ENCODE results near the gene COL4A1.
A peak's percentile ranks its signal among the peaks of the same experiment; 100 is the strongest.

COL4A1 gene

DNA sequence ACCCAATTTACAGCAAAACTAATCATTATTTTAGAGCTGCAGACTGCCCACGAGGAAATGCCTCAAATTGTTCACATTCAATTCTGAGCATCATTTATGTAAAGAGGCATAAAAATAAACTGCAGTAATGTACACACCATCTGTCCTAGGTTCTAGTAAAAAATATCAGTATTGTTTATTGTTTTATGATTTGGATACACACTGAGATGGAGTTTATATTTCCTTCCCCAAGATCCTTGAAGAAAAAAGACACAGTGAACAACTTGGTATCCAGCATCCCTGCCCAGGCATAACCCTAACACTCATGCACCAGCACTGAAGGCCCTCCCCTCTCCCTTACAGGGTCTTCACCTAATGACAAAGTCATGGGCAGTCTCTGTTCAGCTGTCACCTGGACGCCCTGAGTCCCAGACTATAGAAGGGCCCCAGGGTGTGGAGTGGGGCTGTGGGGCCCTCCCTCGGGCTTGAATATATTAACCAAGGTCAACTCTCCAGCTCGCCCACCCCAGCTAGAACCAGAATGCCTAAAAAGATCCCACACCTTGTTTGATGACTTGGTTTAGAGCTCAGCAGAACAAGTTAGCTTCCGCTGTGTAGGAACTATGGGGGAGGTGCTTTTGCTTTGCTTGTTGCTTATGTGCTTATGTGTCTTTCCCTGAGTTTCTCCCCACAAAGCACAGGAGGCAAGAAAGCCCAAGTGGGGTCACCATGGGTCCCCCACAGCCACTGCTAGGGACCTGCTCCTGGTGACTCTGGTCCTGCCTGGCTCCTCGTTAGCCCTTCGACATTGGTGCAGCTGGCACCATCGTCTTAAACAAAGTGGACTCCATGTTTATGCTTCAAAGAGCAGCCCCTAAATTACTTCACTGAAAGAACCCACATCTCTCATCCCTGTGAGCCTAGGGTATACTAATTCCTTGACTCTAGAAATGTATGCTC lies 111.1 kb downstream of the COL4A1 start:
- no peak for DNase-seq (ENCODE audit: low spot score)

DNA sequence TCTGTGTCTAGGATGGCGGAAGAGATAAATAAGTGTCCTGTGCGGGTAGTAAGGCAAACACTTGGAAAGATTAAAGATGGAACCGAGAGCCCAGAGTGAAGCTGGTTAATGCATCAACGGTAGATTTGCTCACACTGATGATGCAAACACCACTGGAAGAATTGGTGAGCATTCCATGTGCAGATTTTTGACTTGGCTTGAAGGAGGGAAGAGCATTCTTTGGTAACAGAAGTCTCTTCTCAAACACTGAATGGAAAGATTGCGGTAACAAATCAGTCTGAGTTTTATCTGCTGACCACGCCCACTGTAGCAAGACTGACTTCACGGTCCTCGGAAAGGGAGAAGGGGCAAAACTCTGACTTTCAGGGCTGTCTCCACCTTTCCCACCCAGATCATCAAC lies 112.5 kb downstream of the COL4A1 start:
- no peak for DNase-seq (ENCODE audit: low spot score)

DNA sequence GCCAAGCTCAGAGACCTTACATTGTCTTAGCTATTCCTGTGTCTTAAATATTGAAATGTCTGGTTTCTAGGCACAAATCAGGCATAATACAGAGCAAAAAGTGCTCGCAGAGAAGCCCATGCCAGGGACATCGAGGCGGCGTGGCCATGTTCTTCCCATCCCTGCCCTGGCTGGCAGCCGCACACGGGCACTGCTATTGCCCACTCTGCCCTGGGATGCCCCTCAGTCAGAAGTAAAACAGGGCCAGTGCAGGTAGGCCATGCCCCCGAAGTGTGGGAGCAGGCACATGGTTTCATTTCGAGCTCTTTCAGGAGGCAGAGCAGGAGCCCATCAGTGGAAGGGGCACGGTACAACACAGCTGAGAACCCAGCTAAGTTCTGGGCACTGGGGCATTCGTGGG lies 113.5 kb downstream of the COL4A1 start:
- DNase-seq (ENCODE audit: low spot score), result no peak

DNA sequence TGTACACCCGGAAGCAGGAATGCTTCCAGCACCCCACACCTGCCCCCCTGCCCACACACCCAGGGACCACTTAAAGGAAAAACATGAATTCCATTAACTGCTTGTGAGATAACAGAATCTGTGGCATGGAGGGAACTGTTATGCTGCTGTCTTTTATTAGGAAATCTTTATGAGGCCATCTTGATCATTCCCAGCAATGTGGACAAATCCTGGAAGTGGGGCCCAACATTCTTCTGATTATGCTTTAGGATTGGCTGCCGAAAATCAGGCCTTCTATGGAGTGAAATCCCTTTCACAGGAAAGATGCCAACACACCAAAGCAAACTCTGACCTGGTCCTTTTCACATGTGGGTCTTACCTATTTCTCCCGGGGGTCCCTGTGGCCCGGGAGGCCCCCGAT lies 114.5 kb downstream of the COL4A1 start:
- DNase-seq (ENCODE audit: low spot score), result no peak

DNA sequence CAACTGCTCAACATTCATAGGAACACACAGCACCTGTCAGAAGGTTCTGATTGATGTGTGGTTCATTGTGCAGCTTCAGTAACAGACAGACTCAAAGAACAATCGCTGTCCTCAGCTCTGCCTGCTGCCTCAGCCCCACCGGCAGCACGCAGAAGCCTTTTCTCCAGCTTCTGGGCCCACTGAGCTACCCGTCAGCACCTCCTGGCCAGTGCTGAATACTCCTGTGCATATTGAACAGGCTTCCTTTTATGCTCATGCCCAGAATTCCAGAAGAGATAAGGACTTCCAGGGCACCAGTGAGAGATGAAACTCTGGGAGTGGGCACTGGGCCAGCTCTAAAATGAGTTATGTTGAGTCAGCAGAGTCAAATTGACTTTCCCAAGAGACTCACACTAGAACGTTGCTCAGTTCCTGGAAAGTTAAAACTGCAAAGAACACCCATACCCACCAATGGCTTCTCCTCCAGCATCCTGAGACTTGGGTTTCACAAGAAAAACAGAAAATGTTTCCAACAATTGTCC lies 119.3 kb downstream of the COL4A1 start:
- DNase-seq (ENCODE audit: low spot score), result peak; percentile 40

DNA sequence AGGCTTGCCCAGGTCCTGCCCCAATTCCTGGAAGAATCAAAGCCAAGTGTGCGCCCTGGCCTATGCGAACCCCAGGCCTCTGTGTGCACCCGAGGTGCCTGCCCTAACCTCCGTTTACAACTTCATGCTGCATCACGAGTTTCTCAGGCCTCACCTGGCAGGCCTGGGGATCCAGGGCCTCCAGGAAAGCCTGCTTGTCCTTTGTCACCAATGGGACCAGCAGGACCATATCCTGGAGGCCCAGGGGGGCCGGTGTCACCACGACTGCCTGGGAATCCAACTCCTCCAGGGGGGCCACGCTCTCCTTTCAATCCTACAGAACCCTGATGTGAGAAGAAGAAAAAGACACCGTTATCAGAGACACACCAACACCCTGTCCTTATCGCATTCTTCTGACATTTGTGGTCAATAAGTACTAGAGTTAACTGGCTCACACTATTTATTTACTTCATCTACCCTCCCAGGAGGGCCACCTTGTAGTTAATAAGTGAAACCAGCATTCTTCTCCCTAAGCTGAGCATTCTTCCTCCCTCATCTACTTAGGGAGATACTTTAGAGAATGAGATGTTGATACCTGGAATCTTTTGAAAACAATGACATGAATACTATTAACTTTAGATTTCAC lies 120.6 kb downstream of the COL4A1 start:
- no peak for DNase-seq (ENCODE audit: low spot score)

DNA sequence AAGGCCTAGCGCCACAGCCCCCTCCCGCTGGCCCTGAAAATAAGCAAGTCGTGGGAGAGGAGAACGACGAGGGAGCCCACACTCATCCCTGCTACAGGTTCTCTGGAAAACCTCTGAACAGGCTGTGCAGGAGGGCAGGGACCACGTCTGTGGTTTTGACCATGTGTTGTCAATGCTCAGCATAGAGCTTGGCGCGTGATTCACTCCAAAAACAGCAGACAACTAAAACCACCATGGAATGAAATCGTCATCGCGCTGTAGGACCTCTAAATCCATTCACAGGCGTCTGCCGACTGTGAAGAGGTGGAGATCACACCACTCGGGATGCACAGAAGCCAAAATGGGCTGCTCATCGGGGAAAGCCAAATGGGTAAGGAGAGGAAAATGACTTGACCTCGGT lies 121.3 kb downstream of the COL4A1 start:
- DNase-seq (ENCODE audit: low spot score), result no peak

DNA sequence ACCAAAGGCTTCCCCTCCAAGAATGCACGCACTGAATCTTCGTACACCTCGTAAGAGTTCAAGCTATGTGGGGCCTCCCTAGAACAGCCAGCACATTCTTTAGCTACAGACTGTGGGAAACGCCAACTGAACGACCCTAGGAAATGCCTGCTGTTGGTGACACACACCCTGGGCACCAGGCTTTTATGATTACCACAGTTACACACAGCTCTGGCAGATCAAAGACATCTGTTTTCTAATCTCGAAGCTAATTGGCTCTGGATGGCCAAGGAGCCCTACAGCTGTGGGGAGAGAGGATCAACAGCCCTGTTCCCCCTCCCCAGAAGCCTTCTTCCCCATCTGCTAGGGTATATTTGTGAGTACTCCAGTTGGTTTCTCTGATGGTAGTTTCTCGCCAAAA lies 123.0 kb downstream of the COL4A1 start:
- no peak for DNase-seq (ENCODE audit: low spot score)

DNA sequence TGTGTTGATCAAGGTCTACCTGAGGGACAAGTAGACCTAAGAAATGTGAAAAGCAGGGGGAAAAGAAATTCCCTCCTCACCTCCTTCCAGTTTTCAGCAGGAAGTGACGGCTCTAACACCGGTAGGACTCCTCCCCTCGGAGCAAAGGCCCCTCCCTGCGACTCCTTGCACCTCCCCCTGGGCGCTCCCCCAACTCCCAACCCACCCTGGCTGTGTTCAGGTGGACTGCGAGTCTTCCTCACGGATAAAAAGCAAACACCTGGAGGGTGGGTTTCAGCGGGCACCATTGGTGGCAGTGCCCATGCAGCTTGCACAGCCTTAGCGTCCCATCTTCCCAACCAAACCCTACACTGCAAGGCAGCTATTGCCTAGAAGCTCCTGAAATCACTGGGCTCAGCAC lies 124.5 kb downstream of the COL4A1 start:
- DNase-seq (ENCODE audit: low spot score), result no peak

DNA sequence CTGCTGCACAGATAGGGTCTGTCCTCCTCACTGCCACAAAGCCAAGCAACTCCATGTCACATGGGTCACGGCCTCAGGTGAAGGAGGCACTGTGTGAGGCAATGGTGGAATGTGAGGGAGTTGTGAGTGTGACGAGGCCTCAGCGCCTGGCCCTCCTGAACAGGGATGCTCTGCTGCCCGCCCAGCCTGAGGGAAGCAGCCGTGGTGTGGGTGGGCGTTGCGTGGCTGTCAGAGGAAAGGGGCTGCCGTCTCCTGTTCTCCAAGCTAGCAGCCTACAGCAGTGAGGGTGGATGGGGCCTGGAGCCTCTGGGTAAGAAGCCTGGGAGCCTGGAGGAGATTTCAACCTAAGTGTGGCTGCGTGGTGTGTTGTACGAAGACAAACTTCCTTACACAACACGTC lies 125.0 kb downstream of the COL4A1 start:
- DNase-seq (ENCODE audit: low spot score), result no peak

DNA sequence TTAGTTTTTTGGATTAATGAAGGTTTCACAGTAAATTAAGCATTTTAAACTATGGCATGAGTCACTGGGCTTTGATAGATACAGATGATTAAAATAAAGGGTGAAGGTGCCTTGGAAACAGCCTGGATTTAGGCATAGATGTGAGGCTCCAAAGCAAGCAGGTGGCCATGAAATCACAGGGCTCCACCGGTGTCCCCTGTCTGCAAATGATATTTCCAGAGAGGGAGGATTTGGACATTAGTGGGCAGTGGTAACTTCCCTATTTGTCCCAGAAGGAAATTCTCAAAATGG lies 127.2 kb downstream of the COL4A1 start:
- DNase-seq (ENCODE audit: low spot score), result no peak

DNA sequence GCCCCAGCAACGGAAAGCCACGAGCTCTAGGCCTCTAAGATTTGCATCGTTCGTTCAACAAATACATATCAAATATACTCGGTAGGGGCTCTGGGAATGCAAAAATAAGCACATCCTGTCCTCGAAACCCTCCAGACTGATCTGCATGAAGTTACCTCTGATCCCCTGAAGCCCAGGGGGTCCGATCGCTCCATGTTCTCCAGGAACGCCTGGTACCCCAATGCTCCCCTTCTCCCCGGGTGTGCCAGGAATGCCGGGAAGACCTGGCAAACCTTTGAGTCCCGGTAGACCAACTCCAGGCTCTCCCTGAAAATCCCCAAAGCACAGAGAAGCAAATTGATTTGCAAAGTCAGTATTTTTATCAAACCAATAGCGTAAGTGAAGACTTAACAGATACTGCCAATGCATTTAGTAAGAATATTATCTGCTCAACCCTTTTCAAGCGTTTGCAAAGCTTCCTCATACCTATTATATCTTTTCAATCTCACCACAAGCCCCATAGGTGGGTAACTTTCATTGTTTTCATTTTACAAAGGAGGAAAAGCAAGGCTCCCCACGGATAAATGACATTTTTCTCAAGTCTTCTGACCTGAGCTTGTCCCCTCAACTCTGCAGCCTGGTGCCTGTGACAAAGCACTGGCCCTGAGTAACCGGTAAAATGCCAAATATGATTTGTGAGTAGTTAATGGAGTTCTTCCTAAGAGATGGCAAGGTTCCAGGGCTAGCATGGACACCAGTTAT lies 127.7 kb downstream of the COL4A1 start:
- no peak for DNase-seq (ENCODE audit: low spot score)

DNA sequence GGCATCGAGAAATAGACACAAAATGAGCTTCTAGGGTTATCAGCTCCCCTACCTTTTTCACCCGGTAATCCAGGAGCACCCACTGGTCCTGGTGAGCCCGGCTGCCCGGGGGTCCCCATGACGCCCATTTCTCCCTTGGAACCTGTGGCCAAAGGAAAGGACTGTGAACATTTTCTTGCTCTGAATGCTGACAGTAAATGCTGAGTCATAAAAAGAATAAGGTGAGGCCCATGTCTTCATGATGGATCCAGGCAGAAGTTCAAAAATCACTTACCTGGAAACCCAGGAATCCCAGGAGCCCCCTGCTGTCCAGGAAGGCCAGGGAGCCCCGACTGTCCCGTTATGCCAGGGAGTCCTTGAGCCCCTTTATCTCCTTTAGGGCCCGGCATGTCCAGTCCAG lies 129.2 kb downstream of the COL4A1 start:
- no peak for DNase-seq (ENCODE audit: low spot score)

DNA sequence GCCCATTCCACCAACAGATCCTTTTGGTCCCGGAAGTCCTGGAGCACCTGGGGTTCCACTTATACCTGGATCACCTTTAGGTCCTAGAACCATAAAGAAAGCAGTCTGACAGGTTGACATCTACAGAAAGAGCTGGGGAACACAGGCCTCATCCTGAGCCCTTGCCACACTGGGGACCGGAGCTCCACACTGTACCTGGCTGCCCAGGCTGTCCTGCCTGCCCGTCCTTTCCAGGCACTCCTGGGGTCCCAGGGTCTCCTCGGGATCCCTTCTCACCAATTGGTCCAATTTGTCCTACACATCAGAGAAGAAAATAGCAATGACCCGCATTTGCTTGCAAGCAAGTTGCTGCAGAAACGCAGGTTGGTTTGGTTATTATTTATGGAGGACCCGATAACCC lies 130.5 kb downstream of the COL4A1 start:
- no peak for DNase-seq (ENCODE audit: low spot score)

DNA sequence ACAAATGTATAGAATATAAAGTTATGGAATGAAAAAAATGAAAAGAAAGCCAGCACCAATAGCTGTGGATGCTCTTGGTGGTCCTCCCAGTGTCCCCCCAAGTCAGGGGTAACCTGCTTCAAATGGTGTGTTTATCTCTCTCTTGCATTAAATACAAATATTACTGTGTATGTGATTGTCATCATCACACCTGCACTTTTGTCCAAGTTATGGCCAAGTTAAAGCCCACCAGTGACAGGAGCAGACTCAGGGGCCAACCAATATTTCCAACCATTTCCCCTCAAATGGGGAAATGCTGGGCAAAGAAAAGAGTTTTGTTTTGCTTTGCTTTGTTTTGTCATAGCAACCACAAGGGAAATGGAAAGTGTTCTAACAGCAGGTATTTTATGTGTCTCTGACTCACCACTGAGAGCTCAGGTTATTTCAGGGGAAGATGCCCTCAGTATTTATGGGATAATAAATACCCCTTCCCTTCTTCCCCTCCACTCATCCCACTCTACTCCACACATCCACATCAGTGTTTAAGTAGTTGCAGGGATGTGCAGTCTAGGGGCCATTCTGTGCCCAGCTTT lies 133.6 kb downstream of the COL4A1 start:
- DNase-seq (ENCODE audit: low spot score), result peak; percentile 66

DNA sequence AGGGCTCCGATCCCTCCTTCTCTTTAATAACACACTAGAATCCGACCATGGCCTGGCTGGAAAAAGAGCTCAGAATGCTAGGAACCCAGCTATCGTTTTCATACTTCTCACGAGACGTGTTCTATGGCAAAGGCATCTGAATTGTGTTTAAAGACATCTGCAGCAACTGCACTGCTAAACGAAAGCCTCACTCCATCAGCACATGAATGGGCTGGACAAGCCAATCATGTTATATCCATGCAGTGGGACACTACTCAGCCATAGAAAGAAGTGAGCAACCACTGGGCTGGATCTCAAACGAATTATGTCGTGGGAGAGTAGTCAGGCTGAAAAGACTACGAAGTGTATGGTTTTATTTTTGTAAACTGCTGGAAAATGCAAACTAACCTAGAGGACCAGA lies 136.1 kb downstream of the COL4A1 start:
- DNase-seq (ENCODE audit: low spot score), result no peak

DNA sequence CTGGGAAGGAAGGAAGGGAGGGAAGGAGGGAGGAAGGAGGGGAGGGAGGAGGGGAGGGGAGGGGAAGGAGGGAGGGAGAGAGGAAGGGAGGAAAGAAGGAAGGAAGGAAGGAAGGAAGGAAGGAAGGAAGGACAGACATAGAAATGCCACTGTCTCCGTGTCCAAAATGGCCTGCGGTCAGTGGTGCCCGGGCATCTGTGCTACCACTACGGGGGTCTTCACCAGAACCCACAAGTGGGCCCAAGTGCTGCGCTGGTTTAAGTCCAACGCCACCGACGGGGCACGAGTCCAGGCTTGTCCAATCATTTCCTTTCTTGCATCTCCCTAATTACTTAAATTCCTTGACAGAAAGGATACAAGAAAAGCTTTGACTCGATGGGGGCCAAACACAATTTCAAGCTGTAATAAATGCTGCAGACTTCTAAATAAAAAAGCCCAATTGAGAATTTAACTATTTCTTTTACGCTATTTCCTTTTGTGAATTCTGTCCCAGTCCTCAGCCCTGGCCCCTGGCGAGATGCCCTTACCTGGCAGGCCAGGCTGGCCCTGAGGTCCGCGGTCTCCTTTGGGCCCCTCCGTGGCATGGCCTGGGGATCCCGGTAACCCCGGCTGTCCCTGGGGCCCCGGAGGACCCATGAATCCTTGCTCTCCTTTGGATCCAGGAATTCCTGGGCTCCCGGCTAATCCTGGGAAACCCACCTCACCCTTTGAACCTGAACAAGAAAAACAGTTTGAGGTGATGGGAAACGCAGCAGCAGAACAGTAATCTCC lies 136.8 kb downstream of the COL4A1 start:
- no peak for DNase-seq (ENCODE audit: low spot score)

DNA sequence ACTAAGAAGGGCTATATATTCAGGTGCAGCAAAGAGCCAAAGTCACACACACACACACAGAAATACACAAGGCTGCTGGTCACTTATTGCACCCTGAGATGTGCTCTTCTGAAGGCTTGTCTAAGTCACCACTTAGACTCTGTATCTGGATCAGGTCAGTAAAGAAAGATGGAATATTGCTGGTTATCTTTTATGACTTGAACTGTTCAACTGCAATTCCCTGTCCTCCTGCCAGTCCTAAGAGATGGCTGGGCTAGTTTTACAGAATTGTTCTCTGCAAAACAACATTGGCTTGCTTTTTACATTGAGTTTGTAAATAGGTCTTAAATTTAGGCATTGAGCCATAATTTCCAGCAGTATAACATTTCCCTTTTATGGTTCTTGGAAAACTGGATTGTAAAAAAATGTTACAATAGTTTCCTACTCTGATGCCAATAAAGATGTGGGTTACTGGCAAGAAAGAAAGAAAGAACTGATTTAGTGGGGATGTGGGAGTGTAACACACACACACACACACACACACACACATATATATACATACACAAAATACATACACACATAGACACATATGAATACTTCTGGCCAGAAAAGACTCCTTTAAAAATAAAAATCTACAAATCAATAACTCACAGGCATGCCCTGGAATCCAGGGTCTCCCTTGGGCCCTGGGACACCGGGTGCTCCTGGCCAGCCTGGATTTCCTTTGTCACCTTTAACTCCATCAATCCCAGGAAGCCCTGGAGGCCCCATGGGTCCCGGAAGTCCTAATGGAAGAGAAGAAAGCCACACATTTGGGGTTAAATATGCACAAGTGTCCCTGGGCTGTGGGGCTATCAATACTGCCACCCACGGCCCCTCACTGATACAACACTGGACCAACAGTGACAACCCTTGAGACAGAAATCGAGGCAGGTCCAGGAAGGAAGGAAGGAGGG lies 137.7 kb downstream of the COL4A1 start:
- DNase-seq (ENCODE audit: low spot score), result no peak

DNA sequence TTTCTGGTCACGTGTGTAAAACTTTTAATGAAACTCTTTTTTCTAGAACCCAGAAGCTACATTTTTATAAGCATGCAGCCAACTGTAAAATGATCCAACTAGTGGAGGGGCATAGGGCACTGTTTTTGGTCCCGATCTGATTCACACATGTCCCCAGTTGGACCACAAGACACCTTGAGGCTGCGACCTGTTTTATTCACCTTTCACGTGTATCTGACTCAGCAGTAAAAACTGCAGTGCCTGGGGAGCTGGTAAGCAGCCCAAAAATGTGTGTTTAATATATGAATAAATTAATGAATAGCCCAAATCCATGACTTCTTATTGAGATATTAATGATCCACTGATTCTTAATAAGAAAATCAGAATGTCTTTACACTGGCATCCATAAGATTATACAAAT lies 140.4 kb downstream of the COL4A1 start:
- DNase-seq (ENCODE audit: low spot score), result no peak

DNA sequence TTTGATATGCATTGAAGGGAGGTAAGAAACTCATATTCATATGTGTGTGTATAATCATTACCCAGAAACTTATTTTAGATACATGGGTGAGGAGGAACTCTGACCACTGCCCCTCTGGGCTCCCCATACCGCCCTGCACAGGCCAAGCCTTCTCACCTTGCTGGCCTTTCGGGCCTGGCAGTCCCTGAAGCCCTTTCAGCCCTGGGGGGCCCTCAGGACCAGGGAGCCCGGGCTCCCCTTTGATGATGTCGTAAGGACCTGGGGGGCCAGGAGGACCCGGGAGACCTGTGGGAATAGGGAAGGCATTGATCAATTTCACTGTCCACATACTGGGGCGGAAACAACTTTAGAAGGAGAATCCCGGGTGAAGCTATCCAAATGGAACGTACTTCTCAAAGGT lies 142.3 kb downstream of the COL4A1 start:
- DNase-seq (ENCODE audit: low spot score), result no peak

All from kidney tubule cell (primary cell).